Measurements from ENCODE around the gene SPAG9.
"Not testable (repeated sequence)": the region's sequence is repeated elsewhere in the genome, so short reads cannot be mapped to it uniquely, and the experiment has no call there.

Gene SPAG9

DNA sequence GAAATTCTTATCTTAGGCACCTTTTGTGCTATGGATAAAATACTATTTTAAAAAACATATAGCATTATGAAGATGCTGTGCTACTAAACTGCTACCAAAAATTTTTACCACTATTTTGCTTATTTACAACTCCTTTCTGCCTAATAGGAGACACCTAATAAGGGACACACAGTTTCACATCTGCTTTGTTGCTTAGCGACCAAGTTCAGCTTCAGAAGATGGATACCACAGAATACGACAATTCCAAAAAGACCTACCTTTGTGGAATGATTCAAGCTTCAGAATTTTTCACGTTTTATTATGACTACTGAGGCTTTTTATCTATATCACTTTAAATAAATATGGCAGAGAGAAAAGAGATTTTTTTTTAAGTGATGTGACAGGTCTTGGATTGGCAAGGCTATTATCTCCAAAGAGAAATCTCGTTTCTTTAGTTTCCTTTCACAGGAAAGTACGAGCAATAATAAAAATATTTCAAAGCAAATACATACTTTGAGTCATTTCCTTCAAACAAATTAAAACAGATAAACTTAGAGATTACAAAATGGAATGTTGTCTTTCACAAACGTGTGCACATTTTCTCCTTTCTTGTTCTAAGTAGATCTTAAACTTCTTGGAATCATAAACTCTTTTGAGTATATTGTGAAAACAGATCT lies 35.4 kb downstream of the SPAG9 start:
- no peak for DNase-seq (ENCODE audit: low read depth)

- DNase-seq (ENCODE audit: low read depth) = no peak
These were observed 36.7 kb downstream of the SPAG9 start for GRCh38 chr17:51083981-51084380.

- DNase-seq (ENCODE audit: low read depth) = not testable (repeated sequence)
These were observed 37.3 kb downstream of the SPAG9 start for GRCh38 chr17:51083364-51083763.

DNA sequence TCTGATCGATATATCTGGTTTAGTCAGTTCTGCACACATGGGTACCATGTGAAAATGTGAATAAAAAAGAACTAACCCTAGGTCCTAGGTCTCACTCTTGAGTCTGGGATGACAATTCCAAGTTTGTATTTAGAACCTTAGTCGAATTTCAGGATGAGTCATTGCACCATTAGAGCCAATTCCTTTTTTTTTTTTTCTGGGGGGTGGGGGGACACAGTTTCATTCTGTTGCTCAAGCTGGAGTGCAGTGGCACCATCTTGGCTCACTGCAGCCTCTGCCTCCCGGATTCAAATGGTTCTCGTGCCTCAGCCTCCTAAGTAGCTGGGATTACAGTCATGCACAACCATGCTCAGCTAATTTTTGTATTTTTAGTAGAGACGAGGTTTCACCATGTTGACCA lies 41.6 kb downstream of the SPAG9 start:
- peak; percentile 42 for DNase-seq (ENCODE audit: low read depth)

GRCh38 chr17:51078009-51078592 lies 42.6 kb downstream of the SPAG9 start:
- DNase-seq (ENCODE audit: low read depth) = no peak

DNA sequence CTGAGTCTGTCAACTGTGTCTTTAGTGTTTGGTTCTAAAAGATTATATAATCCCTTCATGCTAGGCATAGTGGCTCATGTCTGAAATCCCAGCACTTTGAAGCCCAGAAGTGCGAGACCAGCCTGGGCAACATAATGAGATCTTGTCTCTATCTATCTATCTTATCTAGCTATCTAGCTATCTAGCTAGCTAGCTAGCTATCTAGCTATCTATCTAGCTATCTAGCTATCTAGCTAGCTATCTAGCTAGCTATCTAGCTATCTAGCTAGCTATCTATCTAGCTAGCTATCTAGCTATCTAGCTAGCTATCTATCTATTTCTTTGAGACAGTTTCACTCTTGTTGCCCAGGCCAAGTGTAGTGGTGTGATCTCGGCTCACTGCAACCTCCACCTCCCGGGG lies 43.8 kb downstream of the SPAG9 start:
- no peak for DNase-seq (ENCODE audit: low read depth)

DNA sequence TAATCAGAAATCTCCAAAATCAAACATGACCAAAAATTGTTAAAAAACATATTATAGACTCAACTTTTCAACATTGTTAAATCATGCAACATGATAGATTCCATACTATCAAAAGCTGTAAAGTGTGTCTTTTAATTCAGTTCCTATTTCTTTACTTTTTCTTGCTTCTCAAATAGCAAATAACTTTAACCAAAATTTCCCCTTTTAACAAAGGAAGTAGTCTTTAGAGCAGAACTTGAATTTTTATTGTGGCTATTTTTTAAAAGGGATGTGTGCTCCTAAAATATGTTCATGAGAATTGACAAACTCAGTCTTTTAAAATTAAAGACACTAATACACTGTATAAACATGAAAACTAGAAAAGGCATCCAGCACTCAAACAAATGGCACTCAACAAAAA lies 49.1 kb downstream of the SPAG9 start:
- DNase-seq (ENCODE audit: low read depth) = no peak

GRCh38 chr17:51065466-51065865 lies 55.2 kb downstream of the SPAG9 start:
- DNase-seq (ENCODE audit: low read depth) = no peak

DNA sequence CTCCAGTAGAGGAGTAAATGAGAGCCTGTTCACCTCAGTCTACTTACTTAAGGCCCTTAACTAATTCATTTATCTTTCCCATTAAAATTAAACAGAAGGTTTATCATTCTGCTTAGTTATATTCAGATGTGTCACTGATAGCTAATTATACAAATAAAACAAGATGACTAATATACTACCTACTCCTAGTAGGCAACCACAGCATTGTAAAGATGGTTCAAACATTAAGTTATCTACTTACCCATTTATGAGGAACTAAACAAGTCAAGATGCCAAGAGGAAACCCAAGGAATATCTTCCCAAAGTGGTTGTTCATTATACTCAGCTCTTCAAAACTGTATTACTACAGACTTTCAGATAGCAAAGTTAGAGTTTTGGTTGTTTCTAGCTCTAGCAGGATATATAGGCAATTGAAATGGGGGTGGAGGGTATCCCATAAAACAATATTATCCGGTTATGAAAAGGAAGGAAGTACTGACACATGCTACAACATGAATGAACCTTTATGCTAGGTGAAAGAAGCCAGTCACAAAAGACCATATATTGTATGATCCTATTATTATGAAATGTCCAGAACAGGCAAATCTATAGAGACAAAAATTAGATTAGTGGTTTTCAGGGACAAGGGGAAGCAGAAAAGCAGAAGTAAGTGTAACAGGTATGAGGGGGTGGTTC lies 56.5 kb downstream of the SPAG9 start:
- DNase-seq (ENCODE audit: low read depth) = no peak

DNA sequence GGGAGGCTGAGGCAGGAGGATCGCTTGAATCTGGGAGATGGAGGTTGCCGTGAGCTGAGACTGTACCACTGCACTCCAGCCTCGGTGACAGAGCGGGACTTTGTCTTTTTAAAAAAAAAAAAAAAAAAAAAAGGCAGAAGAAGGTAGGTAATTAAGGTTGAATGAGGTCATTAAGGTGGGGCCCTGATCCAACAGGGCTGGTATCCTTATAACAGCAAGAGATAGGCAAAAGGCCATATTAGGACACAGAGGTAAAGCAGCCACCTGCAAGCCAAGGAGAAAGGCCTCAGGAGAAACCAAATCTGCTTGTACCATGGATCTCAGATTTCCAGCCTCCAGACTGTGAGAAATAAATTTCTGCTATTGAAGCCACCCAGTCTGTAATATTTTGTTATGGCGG lies 60.3 kb downstream of the SPAG9 start:
- DNase-seq (ENCODE audit: low read depth) = no peak

GRCh38 chr17:51059781-51060180 lies 60.9 kb downstream of the SPAG9 start:
- DNase-seq (ENCODE audit: low read depth) = no peak

DNA sequence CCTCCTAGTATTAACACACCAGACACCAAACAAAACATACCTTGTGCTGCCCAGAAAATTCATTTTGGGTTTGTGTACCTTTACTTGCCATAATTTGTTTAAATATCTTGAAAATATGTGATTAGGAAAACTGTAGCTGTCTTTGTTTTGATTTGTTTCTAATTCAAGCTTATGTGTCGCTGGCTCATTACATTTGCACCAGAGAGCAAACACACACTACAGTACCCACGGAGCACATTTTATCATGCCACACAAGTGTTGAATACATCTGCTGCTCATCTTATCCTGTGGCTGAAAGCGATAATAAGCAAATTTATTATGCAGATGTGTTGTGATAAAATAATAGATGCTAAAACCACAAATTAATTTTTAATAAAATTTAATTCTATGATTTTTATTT lies 63.1 kb downstream of the SPAG9 start:
- DNase-seq (ENCODE audit: low read depth) = no peak

DNA sequence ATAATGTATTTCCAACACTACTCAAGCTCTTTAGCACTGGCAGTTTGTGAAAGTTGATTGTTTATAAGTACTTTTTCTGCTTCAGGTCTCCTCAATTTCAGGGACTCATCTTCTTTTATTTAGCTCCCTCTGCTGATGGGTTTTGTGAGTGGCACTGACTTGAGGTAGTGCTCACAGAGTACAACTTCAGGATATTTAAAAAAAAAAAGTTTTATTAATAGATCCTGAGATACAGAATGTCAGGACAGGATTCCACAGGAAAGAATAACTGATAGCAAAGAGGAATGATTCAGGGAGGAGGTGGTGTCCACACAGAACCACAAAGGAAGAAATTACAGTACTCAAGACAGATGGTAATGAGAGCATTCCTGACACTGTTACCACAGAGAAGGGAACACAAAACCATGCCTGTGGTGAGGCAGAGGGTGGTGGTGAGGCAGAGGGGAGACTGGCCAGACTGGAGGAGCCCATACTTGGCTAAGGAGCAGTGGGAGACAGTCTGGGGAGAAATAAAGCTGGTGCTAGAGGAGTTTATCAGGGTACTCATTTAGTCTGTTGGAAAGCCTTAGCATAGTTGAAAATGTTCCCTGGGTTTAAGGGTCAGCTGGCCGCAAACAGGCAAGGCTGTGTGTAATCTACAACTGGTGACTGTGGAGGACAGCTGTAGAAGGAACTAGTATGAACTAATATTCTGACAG lies 63.7 kb downstream of the SPAG9 start:
- DNase-seq (ENCODE audit: low read depth) = peak; percentile 76

- no peak for DNase-seq (ENCODE audit: low read depth)
These were observed 65.9 kb downstream of the SPAG9 start for GRCh38 chr17:51054748-51055147.

- DNase-seq (ENCODE audit: low read depth) = no peak
These were observed 68.4 kb downstream of the SPAG9 start for GRCh38 chr17:51052235-51052634.

- DNase-seq (ENCODE audit: low read depth) = no peak
These were observed 70.2 kb downstream of the SPAG9 start for GRCh38 chr17:51050291-51051033.

- DNase-seq (ENCODE audit: low read depth) = peak; percentile 83
These were observed 73.9 kb downstream of the SPAG9 start for GRCh38 chr17:51046514-51047384.

DNA sequence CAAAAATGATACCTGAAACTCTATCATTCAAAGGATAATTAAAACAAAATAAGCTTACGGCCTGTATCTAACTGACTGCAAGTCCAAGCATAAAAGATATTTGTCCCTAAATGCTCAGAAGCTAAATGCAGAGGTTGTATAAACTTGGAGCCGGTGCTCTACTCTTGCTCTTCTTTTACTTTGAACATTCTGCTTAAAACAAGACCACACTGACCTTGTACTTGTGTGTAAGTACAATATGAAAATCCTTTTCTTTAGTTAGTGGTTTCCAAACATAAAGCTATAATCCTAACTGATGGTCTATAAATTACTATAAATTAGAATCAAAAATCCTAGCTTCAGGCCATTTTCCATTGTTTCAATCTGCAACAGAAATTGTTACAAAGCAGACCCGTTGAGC lies 74.6 kb downstream of the SPAG9 start:
- DNase-seq (ENCODE audit: low read depth) = no peak

DNA sequence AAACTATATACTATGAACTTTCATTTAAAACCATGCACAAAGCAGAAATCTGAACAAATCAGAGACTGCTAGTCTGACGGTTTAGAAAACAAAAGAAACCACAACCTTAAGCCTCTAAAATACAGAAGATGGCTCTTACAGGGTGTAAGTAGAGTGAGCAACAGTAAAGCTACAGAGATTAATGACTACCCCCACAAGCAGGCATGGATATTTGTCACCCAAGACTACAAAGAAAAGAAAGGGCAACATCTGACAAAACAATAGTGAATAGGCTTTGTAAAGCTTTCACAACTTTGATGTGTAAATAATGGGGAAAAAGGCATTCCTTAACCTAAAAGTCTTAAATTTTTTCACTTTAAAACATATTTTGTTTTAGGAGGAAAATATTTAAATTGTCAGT lies 75.0 kb downstream of the SPAG9 start:
- no peak for DNase-seq (ENCODE audit: low read depth)

DNA sequence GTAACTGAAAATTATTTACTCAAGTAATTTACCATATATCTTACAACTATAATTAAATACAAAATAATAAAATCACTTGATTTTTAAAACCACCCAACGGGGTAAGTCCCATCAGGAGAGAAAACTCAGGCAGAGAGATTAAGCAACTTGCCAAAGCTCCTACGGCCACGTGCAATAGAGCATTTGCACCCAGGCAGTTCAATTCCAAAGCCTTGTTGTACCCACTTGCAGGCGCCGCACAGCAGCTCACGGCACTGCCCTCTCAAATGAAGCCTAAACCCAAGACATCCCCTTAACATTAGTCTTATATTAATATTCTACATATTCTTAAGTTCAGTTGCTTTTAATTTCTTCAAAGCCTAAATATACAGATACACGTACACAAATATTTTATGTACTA lies 75.7 kb downstream of the SPAG9 start:
- no peak for DNase-seq (ENCODE audit: low read depth)

DNA sequence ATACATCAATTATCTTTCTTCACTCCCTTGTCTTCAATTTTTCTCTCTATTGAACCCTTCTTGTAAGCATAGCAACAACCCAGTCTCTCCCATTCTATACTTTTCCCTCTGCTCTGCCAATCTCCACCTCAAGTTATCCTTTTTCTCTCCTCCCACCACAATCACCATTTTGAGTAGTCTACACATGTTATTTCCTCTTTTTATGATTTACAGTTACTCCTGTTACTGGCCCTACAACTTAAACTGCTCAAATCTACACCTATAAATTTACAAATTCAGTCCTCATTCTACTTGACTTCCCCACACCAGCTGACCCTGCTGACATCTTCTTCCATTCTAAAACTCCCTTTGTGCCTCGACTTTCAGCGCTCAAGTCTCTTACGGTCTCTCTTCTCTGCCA lies 84.6 kb downstream of the SPAG9 start:
- DNase-seq (ENCODE audit: low read depth) = no peak
